Stimulated activated CD8-positive, alpha-beta memory T cell treated with anti-CD3 and anti-CD28 coated beads, Interleukin-12 subunit alpha, Interleukin-12 subunit beta, amount 100 ng/mL, for 4 hours (primary cell): ENCODE data around the gene DENND5B.
"Not testable (repeated sequence)": the region's sequence is repeated elsewhere in the genome, so short reads cannot be mapped to it uniquely, and the experiment has no call there.

Experiments
- DNase-seq: peaks from one replicate; pipeline ENCODE4 v3.0.0-alpha.2; 2020; ENCODE audit warnings: low read depth

DENND5B gene

DNA sequence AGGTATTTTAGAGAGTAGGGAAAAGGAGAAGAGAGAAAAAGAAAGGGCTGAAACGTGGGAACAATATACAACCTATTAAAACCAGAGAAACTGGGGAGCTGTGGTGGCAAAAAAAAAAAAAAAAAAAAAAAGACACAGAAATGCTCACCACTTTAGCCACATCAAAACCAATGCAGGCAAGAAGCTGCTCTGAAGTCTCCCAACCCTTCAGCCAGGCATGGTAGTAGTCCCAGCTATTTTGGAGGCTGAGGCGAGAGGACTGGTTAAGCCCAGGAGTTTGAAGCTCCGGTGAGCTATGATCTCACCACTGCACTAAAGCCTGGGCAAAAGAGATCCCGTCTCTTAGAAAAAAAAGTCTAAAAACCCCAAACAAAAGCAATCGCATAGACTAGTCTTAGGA, 33.2 kb downstream of the DENND5B start:
- DNase-seq, result no peak

DNA sequence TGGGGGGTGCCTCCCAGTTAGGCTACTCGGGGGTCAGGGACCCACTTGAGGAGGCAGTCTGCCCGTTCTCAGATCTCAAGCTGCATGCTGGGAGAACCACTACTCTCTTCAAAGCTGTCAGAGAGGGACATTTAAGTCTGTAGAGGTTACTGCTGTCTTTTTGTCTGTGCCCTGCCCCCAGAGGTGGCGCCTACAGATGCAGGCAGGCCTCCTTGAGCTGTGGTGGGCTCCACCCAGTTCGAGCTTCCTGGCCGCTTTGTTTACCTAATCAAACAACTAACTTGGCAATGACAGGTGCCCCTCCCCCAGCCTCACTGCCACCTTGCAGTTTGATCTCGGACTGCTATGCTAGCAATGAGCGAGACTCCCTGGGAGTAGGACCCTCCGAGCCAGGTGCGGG, 35.5 kb downstream of the DENND5B start:
- not testable (repeated sequence) for DNase-seq

DNA sequence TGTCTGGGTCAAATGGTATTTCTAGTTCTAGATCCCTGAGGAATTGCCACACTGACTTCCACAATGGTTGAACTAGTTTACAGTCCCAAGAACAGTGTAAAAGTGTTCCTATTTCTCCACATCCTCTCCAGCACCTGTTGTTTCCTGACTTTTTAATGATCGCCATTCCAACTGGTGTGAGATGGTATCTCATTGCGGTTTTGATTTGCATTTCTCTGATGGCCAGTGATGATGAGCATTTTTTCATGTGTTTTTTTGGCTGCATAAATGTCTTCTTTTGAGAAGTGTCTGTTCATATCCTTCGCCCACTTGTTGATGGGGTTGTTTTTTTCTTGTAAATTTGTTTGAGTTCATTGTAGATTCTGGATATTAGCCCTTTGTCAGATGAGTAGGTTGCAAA, 40.3 kb downstream of the DENND5B start:
- DNase-seq, result not testable (repeated sequence)

DNA sequence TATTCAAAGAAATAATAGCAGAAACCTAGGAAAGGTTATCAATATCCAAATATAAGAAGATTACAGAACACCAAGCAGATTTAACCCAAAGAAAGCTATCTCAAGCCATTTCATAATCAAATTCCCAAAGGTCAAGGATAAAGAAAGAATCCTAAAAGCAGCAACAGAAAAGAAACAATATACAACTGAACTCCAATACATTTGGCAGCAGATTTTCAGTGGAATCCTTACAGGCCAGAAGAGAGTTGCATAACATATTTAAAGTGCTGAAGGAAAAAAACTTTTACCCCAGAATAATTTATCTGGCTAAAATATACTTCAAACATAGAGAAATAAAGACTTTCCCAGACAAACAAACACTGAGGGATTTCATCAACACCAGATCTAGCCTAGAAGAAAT, 54.3 kb downstream of the DENND5B start:
- no peak for DNase-seq

DNA sequence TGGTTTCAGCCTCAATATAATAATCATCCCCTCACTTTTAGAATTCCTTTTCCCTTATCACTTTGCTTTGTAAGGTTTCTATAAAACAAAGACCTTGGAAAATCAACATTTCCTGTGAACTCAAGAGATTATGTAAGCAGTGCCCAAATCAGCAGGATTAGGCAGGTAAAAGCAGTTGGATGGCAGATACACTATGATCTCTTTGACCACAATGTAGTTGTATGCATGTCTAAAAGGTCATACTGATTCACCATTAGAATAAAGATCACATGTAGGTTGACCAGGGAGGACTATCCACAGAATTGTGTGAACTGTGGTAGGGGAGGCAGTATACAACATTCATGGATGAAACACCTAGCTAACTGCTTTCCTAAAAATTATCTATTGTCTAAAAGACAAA, 57.5 kb downstream of the DENND5B start:
- DNase-seq, result no peak

DNA sequence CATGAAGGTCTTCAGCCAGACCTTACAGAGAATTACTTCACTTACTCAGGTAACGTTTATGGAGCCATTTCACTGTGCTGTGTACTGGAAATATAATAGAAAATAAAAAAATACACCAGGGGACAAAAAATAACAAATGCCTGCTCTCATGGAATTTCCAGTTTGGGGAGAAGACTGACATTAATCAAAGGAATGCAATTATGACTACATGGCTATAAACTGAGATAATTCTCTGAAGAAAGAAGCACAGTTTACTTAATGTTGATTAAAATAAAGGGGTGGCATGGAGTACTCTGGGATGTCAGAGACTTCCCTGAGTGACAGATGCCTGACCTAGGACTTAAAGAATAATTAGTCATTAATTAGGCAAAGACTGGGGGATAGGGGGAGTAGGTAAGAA, 59.0 kb downstream of the DENND5B start:
- DNase-seq, result no peak

DNA sequence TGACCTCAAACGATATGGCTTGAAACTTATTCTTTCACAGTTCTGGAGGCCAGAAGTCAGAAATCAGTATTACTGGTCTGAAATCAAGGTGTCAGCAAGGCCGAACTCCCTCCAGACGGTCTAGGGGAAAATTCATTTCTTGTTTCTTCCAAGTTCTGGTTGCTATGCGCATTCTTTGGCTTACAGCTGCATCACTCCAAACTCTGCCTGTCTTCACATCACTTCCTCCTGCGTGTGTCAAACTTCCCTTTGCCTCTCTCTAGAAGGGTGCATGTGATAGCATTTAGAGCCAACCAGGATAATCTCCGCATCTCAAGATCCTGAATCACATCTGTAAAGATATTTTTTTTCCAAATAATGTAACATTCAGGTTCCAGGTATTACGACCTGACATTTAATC, 62.8 kb downstream of the DENND5B start:
- DNase-seq, result no peak

DNA sequence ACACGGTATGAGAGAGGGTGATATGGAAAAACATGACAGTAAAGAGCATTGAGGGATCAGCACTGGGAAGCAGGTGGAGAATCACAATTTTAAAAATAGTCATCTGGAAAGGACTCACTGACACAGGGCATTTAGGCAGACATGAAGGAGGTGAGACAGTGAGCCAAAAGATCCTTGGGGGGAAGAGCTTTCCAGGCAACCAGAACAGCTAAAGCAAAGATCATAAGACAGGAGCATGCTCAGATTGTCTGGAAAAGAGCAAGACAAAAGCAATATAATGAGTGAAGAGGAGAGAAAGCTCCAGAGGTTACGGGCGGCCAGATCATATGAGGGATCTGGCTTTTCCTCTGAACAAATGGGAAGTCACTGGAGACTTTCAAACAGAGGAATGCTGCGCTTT, 63.9 kb downstream of the DENND5B start:
- no peak for DNase-seq

DNA sequence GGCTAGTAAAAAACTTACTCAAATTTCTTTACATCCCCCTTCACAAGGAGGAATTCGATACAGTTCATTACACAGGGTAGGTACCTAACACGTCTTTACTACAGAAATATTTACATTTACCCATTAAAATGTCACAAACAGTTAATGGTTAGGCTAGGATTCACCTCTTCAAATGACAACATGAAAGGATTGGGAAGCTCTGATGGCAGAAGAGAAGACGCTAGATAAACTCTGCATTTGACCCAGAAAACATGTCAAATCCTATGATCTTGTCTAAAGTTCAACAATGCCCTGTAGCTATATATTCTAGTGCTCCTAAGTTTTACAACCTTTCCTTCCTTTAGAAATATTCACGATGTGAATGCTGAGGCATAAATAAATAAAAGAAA, 64.8 kb downstream of the DENND5B start:
- no peak for DNase-seq

DNA sequence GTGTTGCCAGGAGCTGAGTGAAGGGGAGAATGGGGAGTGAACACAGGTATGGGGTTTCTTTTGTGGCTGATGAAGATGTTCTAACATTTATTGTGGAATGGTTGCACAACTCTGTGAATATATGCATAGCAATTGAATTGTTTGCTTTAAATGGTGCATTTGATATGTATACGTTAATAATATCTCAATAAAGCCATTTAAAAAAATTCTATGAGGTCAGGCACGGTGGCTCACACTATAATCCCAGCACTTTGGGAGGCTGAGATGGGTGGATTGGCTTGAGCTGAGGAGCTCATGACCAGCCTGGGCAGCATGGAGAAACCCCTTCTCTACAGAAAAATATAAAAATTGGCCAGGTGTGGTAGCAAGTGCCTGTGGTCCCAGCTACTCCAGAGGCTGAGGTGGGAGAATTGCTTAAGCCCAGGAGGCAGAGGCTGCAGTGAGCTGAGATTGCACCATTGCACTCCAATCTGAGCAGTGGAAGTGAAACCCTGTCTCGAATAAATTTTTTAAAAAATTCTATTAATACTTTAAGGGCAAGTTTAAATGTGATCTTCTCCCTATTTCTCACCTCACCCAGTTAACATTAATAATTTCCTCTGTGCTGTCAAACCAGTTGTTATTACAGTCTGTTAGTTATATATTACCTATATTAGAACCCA, 65.3 kb downstream of the DENND5B start:
- no peak for DNase-seq

DNA sequence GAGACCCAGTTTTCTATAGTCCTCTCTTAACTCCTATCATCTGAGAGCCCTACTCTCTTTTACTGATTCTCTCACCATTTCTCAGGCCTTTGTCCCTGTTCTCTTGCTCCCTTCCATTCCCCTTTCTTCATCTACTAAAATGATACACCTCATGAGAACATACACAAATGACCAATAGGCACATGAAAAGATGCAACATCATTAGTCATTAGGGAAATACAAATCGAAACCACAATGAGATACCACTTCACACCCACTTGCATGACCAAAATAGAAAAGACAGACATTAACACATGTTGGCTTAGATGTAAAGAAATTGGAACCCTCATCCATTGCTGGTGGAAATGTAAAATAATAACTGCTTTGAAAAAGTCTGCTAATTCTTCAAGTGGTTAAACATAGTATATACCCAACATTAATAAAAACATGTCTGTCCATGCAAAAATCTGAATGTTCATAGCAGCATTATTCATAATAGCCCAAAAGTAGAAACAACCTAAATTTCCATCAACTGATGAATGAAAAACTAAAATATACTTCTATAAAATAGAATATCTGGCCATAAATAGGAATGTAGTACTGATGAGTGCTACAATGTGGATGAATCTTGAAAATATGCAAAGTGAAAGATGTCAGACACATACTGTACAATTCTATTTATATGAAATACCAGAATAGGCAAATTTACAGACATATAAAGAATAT, 66.0 kb downstream of the DENND5B start:
- DNase-seq, result no peak

DNA sequence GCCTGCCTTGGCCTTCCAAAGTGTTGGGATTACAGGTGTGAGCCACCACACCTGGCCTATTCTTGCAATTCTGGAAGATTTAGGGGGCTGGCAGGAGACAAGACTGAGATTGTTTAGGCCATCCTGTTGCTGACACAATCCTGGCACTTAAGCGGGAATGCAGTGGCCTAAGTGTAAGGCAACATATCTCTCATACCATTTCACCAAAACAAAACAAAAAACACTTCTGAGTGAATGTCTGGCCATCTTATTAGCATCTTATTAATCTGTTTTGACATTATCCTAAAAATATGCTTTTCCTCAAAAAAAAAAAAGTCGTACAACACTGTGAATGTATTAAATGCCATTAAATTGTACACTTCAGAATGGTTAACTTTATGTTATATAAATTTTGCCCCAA, 67.6 kb downstream of the DENND5B start:
- DNase-seq, result no peak

DNA sequence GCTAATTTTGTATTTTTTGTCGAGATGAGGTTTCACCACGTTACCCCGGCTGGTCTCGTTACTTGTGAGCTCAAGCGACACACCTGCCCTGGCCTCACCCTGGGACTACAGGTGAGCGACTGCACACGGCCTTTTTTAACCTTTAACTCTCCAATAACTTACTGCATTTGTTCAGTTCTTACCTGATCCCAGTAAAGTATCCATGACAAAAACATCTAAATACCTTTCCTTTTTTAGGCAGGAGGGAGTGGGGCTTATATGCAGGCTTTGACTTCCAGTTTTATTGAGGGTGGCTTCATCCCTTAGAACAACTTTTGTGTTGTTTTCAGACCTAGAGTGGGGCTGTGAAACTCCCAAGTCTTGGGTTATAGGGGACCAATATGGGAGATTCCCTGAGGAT, 68.3 kb downstream of the DENND5B start:
- no peak for DNase-seq

DNA sequence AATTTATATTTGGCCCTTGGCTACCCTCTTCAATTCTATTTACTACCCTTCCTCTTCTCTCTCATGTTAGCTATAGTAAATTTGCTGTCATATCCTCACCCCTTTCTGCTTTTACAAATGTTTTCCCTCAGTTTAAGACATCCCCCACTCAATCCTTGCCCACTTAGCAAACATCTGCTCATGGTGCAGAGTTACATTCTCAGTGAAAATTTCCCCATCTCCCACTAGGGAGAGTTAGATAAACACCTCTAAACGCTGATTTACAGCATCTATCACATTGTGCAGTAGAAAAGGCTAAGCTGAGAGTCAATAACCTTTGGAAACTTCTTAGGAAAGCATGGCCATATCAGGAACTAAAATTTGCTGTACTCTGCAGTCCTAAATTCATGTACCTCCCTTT, 69.0 kb downstream of the DENND5B start:
- no peak for DNase-seq

DNA sequence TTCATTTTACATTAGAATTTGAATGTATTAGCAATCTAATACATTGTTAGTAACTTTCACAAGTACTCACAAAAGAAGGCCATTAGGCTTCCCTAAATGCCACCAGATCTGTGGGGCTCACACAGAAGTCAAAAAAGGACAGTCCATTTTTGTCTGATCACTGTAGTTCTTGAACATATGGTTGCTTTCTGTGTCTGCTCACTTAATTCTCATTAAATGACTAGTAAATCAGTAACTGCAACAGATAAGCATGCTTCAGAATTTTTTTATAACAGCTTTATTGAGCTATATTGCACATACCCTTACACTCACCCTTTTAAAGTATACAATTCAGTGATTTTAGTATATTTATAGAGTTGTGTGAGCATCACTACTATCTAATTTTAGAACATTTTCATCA, 71.4 kb downstream of the DENND5B start:
- no peak for DNase-seq

DNA sequence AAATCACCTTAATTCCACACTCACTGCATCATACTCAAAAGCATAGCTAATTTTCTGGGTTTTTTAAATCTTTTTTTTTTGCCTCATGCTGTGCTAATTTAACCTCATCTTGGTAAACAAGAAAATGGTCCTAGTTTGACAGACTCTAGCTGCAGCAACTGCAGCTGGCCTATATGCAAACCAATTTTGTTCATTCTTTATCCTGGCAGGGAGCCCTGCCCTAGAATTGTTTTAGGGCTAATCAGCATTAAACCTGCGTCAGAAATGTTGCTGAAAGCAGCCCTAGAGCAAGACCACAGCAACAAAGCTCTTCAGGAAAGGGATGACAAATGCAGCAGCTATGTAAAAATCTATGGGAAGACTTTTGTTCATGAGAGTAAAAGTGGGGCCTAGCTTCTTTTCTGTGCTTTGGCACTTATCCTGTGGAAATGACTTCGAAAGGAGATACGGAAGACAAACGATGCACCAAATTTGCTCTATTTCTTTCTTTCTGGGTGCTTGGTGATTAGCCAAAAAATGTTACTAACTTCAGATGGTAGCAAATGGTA, 72.2 kb downstream of the DENND5B start:
- no peak for DNase-seq

DNA sequence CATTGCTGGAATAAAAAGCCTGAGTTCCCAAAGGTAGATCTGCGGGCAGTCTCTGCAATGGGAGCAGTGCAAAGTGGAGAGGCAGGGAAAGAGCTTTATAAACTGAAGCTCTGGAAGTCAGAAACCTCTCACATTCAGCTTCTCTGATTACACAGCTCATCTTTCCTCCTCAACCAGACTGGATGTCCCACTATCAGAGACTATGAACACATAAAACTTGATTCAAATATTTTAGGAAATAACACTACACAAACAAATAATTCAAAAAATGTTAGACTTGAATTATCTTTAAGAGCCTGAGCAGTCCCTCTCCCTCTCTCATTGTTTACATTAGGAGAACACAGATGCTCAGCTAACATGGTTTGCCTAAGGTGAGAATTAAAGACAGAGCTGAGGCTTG, 72.9 kb downstream of the DENND5B start:
- no peak for DNase-seq

DNA sequence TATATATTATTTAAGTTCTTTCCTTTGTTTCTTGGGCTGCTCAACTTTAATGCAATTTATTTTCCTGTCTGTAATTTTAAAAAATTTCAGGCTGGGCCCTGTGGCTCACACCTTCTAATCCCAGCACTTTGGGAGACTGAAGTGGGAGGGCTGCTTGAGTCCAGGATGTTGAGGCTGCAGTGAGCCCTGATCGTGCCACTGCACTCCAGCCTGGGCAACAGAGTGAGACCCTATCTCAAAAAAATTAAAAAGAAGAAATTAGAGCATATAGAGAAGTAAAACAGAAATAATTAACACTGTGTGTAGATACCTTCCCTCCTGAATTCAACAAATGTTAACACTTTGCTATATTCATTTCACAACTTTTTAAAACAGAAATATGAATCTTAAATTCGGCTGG, 74.2 kb downstream of the DENND5B start:
- no peak for DNase-seq

DNA sequence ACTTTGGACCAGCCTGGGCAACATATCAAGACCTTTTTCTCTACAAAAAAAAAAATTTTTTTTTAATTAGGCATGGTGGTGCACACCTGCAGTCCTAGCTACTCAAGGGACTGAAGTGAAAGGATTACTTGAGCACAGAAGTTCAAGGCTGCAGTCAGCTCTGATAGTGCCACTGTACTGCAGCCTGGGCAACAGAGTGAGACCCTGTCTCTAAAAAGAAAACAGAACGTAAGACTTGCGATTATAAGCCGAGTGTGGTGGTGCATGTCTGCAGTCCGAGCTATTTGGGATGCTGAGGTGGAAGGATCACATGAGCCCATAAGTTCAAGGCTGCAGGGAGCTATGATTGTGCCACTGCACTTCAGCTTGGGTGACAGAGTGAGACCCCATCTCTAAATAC, 76.0 kb downstream of the DENND5B start:
- no peak for DNase-seq

DNA sequence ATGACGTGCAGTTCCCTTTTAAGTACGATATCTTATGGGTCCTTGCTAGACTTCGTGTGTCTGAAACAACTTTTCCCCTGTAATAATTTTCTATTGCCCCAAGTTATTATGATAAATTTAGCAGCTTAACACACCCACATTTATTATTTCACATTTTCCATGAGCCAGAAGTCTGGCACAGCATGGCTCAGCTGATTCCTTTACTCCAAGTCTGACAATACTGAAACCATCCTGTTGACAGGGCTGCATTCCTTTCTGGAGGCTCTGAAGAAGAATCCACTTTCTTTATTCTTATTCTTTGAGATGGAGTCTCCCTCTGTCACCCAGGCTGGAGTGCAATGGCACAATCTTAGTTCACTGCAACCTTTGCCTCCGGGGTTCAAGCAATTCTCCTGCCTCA, 80.9 kb downstream of the DENND5B start:
- no peak for DNase-seq

DNA sequence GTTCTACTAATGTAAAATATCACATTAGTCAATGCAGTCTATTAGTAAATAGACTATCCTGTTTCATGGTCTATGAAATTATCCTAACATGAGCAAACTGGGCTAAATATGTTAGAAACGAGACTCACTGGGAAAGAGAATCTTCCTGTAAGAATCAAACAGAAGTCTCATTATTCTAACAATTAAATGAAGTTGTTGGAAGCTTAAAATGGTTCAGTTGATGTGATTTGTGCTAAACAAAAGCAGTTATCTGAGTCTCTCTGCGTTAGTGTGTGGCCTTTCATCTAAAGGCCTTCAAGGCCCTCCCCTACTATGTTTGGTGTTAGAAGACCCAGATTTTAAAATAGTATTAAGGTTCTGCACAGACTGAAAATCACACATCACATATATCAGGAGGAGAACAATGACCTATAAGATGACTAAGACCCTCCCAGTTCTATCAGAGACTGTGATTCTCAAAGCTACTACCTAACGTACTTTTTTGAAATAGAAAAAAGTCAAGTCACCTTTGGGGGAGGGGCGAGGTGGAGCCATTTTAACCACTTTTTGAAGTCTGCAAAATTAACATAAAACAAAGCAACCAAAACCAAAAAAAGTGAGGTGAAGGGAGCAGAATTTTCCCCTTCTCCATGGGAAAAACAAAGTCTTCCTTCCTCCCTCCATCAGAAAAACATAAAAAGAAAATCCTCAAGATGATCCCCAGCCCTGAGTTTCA, 82.3 kb downstream of the DENND5B start:
- no peak for DNase-seq

DNA sequence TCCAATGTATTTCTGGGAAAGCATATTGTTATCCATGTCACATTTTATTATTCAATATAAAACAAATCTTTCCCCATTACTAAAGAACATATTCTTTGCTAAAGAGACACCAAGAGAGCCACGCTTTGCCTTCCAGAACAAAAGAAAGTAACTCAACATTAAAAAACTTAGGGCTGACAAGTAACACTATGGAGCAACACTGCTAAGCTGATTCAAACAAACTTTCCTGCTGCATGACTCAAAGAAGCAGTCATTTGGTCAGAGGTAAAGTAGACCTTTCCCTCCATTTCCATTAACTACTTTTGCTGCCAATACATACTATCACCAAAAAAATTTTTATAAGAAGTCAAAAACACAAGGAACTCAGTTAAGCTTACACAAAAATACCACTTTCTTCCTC, 83.0 kb downstream of the DENND5B start:
- no peak for DNase-seq
